AML-193 (cell line): Measurements from ENCODE around the gene GRPEL2.
A peak's percentile ranks its signal among the peaks of the same experiment; 100 is the strongest.

ENCODE experiments used
- DNase-seq, 2 experiments: peaks; one replicate each; lab custom pipeline; 2025; lab: John Stamatoyannopoulos, UW

The GRPEL2 gene

DNA sequence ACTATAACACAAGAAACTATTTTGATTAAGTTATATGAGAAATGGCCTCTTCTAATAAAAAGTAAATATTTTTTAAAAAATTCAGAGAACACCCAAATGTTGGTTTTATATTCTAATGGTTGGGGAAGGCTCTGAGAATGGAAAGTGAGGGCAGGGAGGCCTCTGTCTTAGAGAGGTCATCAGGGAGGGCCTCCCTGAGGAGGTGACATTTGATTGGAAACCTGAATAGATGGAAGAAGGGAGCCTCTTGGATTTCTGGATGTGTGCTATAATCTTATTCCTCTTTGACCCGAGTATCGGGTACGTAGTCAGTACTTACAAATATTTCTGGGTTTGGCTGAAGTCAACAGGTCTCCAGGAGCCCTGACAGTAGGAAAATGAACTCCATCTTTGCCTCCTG is 26.1 kb upstream of the GRPEL2 start:
- DNase-seq = no peak

DNA sequence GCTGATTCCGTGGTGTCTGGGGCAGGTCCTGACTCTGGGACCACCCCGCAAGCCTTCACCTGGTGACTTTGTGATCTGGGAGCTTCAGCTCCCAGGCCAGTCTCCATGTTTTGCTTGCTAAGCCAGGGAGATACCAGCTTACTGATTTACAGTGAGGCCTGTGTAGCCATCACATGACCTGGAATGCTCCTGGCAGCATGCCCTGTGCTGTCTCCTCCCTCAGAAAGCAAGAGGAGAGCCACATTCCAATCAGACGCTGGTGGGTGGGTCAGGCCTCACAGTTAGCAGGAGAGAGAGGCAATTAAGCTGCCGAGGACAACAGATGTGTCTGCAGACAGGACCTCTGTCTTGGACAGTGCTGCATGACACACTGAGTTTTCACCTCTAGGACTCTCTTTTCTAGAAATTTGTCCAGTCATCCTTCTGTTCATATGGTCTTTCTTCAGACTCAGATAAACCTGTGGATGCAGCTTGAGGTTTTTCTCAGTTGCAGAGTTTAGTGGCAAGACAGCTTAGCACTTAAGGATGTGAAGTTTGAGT is 24.4 kb upstream of the GRPEL2 start:
- DNase-seq = no peak

DNA sequence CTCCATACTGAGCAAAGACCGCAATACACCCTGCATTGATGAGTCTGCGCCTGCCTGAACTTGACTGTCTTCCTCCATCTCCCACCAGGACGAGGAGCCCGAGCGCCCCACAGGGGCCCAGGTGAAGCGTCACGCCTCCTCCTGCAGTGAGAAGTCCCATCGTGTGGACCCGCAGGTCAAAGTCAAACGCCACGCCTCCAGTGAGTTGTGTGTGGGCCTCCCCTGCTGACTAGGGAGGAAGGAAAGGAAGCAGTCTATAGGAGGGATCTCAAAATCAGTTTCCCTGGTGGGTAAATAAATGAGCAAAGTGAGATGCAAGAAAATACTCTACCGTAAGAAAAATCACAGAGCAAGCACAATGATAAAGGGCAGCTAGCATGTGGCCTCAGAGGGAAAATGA is 22.8 kb upstream of the GRPEL2 start:
- DNase-seq = no peak

DNA sequence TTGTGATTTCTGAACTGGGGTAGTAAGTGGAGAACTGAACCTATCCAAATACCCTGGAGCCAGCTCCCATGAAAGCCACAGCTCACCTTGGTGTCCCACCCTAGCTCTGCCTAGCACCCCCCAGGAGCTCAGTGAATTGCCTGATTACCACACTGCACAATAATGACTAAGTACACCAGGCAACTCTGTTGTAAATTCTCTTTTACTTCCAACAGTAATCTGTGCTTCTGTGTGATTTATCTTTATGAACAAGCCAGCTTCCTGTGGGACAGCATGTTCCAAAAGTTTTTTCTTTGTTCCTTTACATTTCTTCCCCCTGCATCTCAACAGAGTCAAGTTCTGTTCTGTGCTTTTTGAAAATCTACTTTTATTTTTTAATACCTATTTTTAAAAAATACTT is 22.1 kb upstream of the GRPEL2 start:
- no peak for DNase-seq

DNA sequence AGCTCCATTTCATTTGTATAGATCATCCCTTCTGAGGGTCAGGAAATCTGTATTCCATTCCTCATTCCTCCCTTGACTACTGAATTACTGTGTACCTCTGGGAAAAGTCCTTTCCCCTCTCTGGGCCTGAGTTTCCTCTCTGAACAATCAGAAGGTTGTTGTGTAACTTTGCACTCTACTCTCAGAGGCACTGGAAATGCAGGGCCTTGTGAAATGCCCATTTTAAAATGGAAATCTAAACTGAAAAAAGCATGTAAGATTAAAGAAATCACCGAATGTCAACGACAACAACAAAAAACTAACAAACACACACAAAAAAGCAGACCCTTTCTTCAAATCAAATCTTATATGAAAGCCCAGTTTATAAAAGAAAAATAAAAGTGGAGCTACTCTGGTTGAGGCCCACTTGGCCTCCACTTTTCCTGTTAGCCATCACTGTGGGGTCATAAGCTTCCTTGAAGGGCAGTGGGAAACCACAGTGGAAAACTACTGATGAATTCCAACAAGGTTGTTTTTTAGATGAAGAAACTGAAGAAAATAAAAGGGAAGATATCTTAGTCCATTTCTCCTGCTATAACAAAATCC is 21.6 kb upstream of the GRPEL2 start:
- no peak for DNase-seq

DNA sequence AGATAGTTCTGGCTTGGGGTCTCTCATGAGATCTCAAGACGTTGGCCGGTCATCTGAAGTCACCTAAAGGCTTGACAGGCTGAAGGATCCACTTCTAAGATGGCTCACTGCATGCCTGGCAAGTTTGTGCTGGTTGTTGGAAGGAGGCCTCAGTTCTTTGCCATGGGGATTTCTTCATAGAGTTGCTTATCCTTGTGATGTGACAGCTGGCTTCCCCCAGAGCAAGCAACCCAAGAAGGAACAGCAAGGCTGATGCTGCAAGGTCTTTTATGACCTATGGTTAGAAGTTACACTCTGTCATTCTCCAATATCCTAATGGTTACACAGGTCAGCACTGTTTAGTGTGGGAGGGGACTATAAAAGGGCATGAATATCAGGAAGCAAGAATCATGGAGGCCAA is 20.7 kb upstream of the GRPEL2 start:
- DNase-seq = no peak

DNA sequence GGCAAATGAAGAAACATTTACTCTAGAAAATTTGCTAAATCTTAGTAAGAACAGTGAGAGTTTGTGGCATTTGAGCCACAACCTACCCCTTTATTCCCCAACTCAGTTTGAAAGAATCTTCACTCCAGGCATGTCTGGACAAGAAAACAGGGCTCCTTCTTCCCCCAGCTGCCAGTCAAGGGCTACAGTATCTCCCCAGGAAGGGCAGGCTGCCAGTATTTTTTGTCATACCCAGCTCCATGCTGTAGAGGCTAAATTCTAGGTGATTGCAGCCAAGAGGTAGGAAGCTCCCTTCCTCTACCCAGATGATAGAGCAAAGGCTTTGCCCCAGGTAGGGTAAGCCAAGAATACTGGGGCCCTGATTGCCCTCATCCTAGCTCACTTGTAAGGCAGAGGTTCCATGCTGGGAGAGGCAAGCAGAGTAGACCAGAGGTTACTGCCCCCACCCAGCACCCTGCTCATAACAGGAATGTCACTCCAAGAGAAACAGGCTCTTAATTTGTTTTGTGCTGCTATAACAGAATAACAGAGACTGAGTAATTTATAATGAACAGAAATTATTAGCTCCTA is 20.0 kb upstream of the GRPEL2 start:
- no peak for DNase-seq

DNA sequence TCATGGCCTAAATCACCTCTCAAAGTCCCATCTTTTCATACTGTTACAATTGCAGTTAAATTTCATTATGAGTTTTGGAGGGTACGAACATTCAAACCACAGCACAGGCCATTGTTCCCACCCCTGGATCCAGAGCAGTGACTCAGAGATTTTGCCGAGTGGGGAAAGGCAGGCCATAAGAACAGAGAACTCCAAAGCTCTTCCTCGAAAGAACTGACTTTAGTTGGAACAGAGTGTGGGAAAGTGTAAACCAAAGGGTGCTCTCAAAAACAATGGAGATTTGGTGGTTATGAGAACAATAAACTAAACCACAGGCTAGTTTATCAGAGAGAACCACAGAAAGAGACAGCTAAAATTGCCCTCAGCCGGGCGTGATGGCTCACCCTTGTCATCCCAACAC is 19.4 kb upstream of the GRPEL2 start:
- no peak for DNase-seq

DNA sequence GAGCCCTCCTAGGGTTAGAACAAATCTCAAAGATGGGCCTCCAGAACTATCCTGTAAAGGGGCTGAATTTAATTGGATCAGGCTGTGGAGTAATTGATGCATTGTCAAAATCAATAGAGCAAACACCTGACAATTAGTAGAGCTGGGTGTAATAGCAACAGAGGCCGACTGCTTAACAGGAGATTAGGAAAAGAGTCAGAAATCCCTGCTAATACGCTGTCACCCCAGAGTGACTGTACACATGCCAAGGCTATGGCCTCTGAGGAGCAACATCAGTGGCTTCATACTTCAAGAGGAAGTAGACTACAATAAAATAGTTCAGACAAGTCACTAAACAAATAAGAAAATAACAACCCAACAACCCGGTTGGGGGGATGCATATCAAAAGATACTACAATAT is 18.7 kb upstream of the GRPEL2 start:
- no peak for DNase-seq

DNA sequence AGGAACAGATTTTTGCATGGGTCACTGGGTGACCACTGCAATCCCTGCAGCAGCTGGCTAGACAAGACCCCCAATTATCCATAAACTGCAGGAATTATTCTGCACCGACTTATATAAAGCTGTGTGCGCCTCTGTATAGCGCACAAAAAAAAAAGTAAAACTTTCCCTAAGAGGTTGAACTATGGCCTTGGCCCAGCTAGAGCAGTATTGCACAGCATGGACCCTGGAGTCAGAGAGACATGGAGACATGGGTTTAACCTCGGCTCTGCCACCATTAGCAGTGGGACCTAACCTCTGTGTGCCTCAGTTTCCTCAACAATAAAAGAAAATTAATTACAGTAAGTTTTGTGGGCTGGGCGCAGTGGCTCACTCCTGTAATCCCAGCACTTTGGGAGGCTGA is 17.1 kb upstream of the GRPEL2 start:
- DNase-seq = no peak

DNA sequence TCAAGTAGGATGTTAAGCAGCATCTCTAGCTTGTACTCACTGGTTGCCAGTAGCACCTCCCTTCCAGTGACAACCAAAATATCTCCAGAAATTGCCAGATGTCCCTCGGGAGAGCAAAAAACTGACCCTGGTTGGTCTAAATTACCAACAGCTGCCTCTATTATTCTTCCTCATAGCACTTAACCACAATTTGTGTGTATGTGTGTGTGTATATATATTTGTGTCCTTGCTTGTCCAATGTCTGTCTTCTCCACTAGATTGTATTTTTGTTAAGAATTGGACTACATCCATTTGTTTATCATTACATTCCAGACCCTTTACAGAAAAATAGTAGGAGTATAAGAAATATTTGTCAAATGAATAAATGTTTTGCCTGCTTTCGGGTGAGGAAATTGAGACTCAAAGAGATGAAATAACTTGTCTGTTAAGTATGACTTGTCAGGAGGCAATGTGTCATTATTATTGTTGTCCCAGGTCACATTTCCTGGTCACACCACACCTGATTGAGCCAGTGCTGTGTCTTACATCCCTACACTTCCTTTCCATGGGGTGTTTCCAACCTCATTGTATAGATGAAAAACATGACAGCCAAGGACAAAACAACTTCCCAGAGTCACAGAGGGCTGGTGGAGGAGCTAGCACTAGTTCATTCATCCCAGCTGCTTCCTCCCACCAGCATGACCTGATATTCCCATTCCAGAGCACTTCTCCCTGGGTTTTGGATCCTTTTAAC is 11.4 kb upstream of the GRPEL2 start:
- DNase-seq = no peak

DNA sequence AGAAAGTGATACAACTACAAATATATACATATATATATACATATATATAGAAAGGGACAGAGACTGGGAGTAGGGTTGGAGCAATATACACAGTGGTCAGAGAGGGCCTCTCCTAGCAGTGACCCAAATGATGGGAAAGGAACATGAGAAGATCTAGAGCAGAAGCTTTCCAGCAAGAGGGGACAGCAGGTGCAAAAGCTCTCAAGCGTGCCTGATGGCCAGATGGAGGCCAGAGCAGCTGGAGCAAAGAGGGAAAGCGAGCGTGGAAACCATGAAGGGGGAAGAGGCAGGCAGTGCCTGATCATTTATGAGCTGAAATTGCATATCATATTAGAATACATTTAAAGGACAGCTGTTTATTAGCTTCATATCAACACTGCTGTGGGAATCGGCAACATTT is 7.6 kb upstream of the GRPEL2 start:
- no peak for DNase-seq

DNA sequence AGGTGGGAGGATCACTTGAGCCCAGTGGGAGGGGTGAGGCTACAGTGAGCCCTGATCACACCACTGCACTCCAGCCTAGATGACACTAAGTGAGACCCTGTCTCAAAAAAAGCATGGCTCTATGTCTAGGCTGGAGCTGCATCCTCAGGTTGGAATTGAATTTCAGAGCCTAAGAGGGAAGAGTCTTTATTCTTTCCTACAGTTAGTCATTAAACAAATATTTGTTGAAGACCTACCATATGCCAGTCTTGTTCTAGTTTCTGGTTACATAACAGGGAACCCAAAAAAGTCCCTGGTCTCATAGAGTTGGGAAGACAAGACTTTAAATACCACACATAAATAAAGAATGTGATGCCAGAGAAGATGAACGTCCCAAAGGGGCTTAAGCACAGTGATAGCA is 6.9 kb upstream of the GRPEL2 start:
- DNase-seq = no peak

DNA sequence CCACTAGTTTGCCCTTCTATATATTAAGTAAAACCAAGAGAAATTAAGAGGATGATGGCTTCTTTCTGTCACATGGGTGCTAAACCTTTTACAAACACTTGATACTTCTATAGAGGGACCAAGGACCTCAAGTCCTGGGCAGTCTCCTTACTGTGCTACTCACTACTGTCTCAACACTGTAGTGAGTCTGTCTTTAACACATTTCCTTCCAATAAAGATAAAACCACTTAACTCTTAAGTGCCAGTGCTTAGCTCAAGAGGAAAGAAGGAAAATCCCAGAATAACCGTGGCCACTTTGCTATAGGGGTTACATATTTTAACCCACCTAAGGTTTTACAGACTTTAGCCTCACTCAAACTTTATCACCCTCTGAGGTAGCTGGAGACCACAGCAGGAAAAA is 4.4 kb upstream of the GRPEL2 start:
- no peak for DNase-seq

DNA sequence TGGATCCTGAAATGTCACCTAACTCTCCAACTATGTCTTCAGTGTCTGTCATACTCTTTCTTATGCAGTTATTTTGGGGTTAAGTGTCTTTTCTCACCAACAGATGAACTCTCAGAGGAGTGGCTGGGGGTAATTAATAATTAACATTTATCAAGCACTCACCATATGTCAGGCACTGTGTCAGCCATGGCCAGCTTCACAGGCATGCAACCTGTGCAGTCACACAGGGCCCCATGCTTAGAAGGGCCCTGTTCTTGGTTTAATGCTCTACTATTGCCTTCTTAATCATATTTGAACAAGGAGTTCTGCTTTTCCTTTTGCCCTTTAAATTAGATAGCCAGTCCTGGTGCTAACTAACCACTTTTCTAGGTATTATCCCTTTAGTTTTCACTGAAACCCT is 3.4 kb upstream of the GRPEL2 start:
- no peak for DNase-seq

DNA sequence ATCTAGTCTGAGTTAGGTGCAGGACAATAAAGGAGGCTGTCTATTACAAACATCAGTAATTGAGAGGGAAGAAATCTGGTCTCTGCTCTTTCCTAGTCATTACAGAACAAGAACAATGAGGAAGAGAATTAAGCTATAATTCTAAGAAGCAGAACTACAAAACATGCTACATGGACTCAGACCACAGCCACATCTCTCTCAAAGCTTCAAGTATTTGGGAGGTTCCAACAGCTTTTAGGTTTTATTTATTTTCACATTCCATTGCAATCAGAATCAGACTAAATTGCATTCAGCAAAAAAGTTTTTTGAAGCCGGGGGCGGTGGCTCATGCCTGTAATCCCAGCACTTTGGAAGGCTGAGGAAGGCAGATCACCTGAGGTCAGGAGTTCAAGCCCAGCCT is 1.1 kb upstream of the GRPEL2 start:
- no peak for DNase-seq

DNA sequence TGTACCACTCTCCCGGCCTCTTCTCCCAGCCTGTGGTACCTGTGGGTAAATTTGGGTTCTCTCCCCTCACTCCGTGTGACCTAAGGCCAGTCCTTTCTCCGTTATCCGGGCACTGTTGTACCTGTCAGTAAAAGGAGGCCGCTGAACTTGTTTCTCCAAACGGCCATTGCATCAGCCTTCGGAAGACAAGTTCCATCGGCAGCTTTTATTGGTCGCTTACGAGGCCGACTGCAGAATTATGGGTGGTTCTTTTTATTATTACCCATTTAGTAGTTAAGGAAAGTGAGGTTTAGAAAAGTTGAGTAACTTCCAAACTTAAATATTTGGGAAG is 558 bp downstream of the GRPEL2 start:
- peak; percentile 15 to 29 for DNase-seq

DNA sequence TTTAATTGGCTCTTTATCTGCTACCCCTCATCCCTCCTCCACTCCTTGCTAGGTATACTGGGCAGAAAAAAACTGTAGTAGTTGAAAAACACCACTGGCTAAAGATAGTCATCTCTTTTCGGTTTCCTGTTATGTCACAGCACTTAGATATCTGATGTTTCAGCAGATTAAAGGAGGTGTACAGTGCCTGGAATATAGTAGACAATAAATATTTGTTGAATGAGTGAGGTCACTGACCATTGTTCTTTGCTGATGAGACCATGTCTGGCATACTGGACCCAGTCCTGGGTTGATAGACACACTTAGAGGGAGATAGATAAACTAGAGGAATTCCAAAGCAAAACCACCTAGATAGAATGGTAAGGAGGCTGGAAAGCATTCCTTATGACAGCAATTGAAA is 3.2 kb downstream of the GRPEL2 start:
- DNase-seq = no peak

DNA sequence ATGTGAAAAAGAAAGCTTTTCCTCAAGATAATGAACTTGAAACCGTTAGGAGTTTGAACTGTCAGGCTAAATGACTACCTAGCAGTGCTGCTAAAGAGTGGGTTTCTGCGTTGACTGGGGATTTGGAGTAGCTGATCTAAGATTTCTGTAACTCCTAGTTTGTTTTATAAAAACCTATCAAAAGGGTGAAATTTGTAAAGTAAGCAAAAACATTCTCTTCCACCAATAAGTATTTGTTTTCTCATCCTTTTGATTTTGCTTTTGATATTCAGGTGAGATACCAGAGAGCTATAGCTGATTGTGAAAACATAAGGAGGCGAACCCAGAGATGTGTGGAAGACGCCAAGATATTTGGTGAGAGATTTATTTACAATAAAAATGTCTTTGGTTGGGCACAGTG is 4.1 kb downstream of the GRPEL2 start:
- DNase-seq = no peak

DNA sequence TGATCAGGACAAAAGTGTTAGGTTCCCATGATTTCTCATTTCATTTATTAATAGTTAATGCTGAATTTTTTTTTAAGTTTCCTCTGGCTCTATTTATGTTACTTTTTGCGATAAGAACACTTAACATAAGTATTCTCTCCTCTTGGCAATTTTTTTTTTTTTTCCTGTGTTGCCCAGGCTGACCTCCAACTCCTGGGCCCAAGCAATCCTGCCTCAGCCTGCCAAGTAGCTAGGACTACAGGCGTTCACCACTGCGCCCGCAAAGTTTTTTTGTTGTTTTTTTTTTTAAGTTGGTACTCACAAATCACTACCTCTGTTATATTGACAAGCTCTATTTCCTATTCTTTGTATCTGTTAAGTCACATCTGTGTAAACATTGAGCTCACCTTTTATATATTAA is 6.9 kb downstream of the GRPEL2 start:
- no peak for DNase-seq

DNA sequence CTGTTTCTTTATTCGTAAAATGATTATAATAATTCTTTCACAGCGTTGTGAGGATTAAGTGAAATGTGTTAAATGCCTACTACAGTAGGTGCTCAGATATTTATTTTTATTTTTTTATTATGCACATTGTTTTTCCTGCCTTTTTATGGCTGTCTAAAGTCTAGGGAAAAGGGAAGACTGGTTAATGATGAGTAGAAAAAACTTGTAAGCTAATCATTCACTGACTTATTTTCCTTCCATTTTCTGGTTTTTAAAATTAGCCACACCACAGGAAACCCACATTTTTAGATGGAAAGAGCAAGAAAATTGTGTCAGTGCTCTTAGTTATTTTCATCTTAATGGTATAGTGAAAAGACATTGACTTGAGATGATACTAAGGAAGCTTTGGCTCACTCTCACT is 8.6 kb downstream of the GRPEL2 start:
- DNase-seq = no peak

DNA sequence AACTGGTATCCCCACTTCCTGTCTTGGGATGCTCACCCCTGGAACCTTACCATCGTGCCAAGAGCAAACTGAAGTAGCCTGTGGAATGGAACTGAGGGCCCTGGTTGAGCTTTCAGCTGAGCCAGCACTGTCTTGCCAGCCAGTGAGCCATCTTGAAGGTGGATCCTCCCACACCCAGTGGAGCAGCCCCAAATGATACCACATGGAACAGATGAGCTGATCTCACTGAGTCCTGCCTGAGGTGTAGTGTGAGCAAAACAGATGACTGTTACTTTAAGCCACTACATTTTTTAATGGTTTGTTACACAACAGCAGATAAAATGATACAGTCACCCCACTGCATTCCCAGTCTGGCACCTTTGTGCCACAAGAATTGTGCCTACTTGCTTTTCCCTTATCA is 10.4 kb downstream of the GRPEL2 start:
- no peak for DNase-seq

DNA sequence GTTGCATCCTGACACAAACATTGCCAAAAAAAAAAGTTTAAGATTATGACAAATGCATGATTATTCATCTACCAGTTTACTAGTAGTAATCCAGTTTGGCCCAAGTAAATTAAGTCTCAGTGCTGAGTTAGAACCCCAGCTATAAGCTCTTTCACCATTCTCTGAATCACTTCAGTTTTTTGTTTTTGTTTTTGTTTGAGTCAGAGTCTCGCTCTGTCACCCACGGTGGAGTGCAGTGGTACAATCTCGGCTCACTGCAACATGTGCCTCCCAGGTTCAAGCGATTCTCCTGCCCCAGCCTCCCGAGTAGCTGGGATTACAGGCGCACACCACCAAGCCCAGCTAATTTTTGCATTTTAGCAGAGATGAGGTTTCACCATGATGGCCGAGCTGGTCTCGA is 11.1 kb downstream of the GRPEL2 start:
- DNase-seq = no peak
